OCI-LY1 (cell line): ENCODE measurements around the gene CACNA2D3.

Experiments
- CTCF ChIP-seq: fragments of 200-600 bp; sonication (generic), shearing (Covaris generic); IDR thresholded peaks from 2 replicates; pipeline ENCODE4 v1.5.1; 2017; ENCODE audit warnings: mild to moderate bottlenecking, antibody characterized with exemption, low read length, moderate library complexity, mixed read lengths
- EZH2 ChIP-seq: fragments of 200-600 bp; sonication (generic), shearing (Covaris generic); IDR thresholded peaks from 2 replicates; pipeline ENCODE4 v1.8.0; 2017; ENCODE audit warnings: borderline replicate concordance, mixed run types, mild to moderate bottlenecking, antibody characterized with exemption, low read length, moderate library complexity, mixed read lengths

- TF ChIP-seq CTCF (no peak), EZH2 (no peak)
Measured at GRCh38 chr3:54619531-54619930, 497.2 kb downstream of the CACNA2D3 start.
